ENCODE results near the gene NPAS3.

Gene NPAS3

DNA sequence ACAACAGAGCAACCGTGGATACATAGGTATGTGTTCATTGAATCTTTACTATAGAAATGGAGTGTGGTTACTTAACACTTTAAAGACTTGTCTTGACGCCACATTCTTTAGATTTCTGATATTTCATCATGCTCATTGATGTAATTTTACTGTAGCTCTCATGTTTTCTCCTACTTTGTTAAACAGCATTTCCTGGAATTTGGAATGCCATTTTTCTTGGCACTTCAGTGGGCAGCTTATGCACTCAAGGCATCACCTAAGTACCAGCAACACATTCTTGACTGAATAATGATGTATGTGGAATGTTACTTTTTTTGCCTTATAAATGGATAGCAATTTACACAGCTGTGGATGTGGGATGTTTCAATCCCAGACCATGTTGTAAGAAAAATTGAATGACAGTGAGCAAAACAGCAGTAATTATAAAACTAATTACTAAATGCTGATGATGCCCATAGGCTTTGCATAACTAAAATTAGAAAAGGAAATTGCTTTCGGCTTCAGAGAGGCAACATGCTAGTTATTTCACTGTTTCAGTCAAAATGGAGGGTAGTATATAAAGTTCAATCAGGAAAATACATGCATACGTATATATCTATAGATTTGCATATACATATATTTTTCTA, 298.5 kb downstream of the NPAS3 start:
- no peak overlapping the region for H3K4me2 ChIP-seq (ENCODE audit: low read depth, low read length, poor library complexity, severe bottlenecking)
- H3K79me2 ChIP-seq (ENCODE audit: insufficient read depth, low read length), result no peaks in the 10 kb centered on the region
- H3K36me3 ChIP-seq (ENCODE audit: insufficient read depth, low read length), result no peaks in the 10 kb centered on the region
- no peaks in the 10 kb centered on the region for H3K9me3 ChIP-seq (ENCODE audit: insufficient read depth, low read depth, low read length)
- H3K9me2 ChIP-seq (replicated peaks; ENCODE audit: low read depth, low read length), result no peaks in the 10 kb centered on the region
- H3K27me3 ChIP-seq (ENCODE audit: insufficient read depth, low read length, poor library complexity, severe bottlenecking), result no peaks in the 10 kb centered on the region
- H3F3A ChIP-seq (ENCODE audit: low read depth), result no peaks in the 10 kb centered on the region
- no peak for TF ChIP-seq EZH2phosphoT487 (IDR thresholded peaks at IDR 0.05; ENCODE audit: borderline replicate concordance)
- TF ChIP-seq, protein P1, sequence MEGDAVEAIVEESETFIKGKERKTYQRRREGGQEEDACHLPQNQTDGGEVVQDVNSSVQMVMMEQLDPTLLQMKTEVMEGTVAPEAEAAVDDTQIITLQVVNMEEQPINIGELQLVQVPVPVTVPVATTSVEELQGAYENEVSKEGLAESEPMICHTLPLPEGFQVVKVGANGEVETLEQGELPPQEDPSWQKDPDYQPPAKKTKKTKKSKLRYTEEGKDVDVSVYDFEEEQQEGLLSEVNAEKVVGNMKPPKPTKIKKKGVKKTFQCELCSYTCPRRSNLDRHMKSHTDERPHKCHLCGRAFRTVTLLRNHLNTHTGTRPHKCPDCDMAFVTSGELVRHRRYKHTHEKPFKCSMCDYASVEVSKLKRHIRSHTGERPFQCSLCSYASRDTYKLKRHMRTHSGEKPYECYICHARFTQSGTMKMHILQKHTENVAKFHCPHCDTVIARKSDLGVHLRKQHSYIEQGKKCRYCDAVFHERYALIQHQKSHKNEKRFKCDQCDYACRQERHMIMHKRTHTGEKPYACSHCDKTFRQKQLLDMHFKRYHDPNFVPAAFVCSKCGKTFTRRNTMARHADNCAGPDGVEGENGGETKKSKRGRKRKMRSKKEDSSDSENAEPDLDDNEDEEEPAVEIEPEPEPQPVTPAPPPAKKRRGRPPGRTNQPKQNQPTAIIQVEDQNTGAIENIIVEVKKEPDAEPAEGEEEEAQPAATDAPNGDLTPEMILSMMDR (conservative IDR thresholded peaks at IDR 0.05; ENCODE audit: low read length), result no peak
- H3K9ac ChIP-seq (ENCODE audit: low read depth, low read length, poor library complexity, severe bottlenecking), result no peak overlapping the region
- H4K20me1 ChIP-seq (ENCODE audit: insufficient read depth, low read length, poor library complexity, severe bottlenecking), result no peaks in the 10 kb centered on the region
- H2AFZ ChIP-seq (ENCODE audit: low read length), result no peak overlapping the region
- H3K4me1 ChIP-seq (ENCODE audit: insufficient read depth, low read length, poor library complexity, severe bottlenecking), result no peaks in the 10 kb centered on the region
- H3K4me3 ChIP-seq (ENCODE audit: low read length, poor library complexity, severe bottlenecking), result no peak overlapping the region

DNA sequence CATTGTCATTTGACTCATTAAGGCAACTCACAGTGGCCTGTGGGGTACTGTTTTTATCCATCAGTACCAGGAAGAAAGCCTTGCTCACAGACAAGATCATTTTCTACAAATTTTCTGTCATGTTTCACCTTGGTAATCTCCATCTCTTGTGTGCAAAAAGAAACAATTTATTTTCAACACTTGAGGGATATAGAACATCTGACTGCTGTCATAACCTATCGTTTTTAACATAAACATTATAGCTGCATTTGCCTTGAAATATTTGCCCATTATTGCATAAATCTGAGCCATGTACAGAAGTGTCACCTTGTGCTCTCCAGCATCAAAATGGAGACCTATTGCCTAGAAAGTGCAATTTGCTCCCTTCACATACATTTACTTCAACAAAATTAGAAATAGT, 300.8 kb downstream of the NPAS3 start:
- no peaks in the 10 kb centered on the region for H3K27me3 ChIP-seq (ENCODE audit: insufficient read depth, low read length, poor library complexity, severe bottlenecking)
- no peak overlapping the region for H3K4me3 ChIP-seq (ENCODE audit: low read length, poor library complexity, severe bottlenecking)
- no peak overlapping the region for H2AFZ ChIP-seq (ENCODE audit: low read length)
- TF ChIP-seq, protein P1 (conservative IDR thresholded peaks at IDR 0.05; ENCODE audit: low read length), result no peak
- no peak for TF ChIP-seq EZH2phosphoT487 (IDR thresholded peaks at IDR 0.05; ENCODE audit: borderline replicate concordance)
- no peaks in the 10 kb centered on the region for H3K9me2 ChIP-seq (replicated peaks; ENCODE audit: low read depth, low read length)
- H3K4me2 ChIP-seq (ENCODE audit: low read depth, low read length, poor library complexity, severe bottlenecking), result no peak overlapping the region
- no peaks in the 10 kb centered on the region for H3K79me2 ChIP-seq (ENCODE audit: insufficient read depth, low read length)
- no peaks in the 10 kb centered on the region for H3F3A ChIP-seq (ENCODE audit: low read depth)
- no peak overlapping the region for H3K9ac ChIP-seq (ENCODE audit: low read depth, low read length, poor library complexity, severe bottlenecking)
- no peaks in the 10 kb centered on the region for H3K36me3 ChIP-seq (ENCODE audit: insufficient read depth, low read length)
- no peaks in the 10 kb centered on the region for H3K9me3 ChIP-seq (ENCODE audit: insufficient read depth, low read depth, low read length)
- H3K4me1 ChIP-seq (ENCODE audit: insufficient read depth, low read length, poor library complexity, severe bottlenecking), result no peaks in the 10 kb centered on the region
- H4K20me1 ChIP-seq (ENCODE audit: insufficient read depth, low read length, poor library complexity, severe bottlenecking), result no peaks in the 10 kb centered on the region

DNA sequence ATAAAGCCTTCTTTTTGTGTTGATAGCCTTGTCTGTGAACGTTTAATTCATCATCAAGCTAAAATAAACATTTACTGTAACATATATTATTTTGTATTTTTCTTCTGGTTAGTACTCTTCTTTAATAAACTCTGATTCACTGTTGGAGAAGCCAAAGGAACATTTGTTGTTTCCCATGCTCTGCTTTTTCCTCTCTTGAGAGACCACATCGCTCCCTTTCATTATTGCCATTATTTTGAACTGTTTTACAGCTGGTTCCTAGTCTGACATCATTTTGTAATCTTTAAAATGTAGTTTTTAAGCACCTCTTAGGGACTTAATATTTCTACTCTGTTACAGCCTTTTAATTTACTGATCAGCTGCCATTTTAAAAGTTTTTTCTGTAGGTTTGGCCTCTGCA, 301.8 kb downstream of the NPAS3 start:
- TF ChIP-seq, protein P1 (conservative IDR thresholded peaks at IDR 0.05; ENCODE audit: low read length), result no peak
- TF ChIP-seq EZH2phosphoT487 (IDR thresholded peaks at IDR 0.05; ENCODE audit: borderline replicate concordance), result no peak

More for the DNA sequence above, 301.8 kb downstream of the NPAS3 start:
- no peaks in the 10 kb centered on the region for H3K4me1 ChIP-seq (ENCODE audit: insufficient read depth, low read length, poor library complexity, severe bottlenecking)
- H3K9ac ChIP-seq (ENCODE audit: low read depth, low read length, poor library complexity, severe bottlenecking), result no peak overlapping the region
- H3F3A ChIP-seq (ENCODE audit: low read depth), result no peaks in the 10 kb centered on the region
- H3K4me2 ChIP-seq (ENCODE audit: low read depth, low read length, poor library complexity, severe bottlenecking), result no peak overlapping the region
- no peaks in the 10 kb centered on the region for H3K9me2 ChIP-seq (replicated peaks; ENCODE audit: low read depth, low read length)
- H3K36me3 ChIP-seq (ENCODE audit: insufficient read depth, low read length), result no peaks in the 10 kb centered on the region
- H3K27me3 ChIP-seq (ENCODE audit: insufficient read depth, low read length, poor library complexity, severe bottlenecking), result no peaks in the 10 kb centered on the region
- H4K20me1 ChIP-seq (ENCODE audit: insufficient read depth, low read length, poor library complexity, severe bottlenecking), result no peaks in the 10 kb centered on the region
- no peaks in the 10 kb centered on the region for H3K79me2 ChIP-seq (ENCODE audit: insufficient read depth, low read length)
- H3K4me3 ChIP-seq (ENCODE audit: low read length, poor library complexity, severe bottlenecking), result no peak overlapping the region
- no peaks in the 10 kb centered on the region for H3K9me3 ChIP-seq (ENCODE audit: insufficient read depth, low read depth, low read length)
- no peak overlapping the region for H2AFZ ChIP-seq (ENCODE audit: low read length)

All from Loucy (cell line).